GM19025 (cell line): ENCODE data around the gene FGF1.

ENCODE experiments used
- ATAC-seq: cut with Tn5 transposase; IDR thresholded peaks from one replicate; pipeline ENCODE4 v1.9.1; 2021; ENCODE audit warnings: mild to moderate bottlenecking, low read depth, moderate library complexity; ENCODE audit not compliant: unreplicated experiment

The FGF1 gene

DNA sequence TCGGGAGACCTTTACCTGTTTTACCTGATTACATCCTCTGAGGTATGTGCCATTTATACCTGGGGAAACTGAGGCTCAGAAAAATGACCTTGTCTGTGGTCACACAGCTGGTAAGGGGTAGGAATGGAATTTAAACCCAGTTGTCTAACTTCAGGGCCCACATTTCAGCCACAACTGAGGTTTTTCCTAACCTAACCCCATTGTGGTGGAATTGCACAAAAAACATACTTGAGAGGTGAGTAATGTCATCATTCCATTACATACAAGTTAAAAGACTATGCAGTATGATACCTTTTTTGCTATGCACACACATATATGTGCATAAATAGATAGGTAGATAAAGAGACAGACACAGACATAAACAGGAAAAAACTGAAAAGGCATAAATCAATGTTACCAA is 14.1 kb downstream of the FGF1 start:
- ATAC-seq: no peak

DNA sequence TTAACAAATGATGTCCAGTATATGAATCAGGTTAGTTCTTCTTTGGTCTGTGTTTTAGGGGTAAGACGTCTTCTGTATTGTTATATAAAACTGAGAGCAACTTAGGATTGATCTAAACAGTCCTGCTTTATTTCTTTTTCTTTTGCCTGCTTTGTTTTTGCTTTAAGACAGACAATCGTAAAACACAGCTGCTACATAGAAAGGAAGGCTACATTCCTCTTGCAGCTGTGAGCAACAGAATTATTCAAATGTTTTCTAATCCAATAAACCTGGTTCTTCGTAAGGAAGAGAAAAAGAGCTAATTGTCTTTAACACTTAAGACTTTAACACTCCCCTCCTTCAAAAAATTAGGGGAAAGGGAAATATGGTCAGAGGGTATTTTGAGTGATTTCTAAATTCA is 14.6 kb downstream of the FGF1 start:
- no peak for ATAC-seq

DNA sequence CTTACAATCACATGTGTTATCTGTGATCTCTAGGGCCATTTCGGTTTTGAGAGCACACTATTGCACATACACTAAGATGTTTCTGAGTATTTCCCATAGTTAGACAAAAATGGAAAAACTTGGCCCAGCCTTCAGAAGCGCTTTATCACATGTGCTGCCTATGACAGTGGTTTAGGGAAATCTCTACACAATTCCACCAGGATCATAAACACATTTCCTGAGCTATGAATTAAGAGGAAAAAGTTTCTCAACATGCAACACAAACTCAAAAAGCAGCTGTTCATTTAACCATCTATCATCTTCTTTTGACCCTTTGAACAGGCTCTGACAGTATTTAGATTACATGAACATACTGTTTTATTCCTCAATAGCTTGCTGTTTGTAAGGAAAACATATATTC is 15.1 kb downstream of the FGF1 start:
- no peak for ATAC-seq

DNA sequence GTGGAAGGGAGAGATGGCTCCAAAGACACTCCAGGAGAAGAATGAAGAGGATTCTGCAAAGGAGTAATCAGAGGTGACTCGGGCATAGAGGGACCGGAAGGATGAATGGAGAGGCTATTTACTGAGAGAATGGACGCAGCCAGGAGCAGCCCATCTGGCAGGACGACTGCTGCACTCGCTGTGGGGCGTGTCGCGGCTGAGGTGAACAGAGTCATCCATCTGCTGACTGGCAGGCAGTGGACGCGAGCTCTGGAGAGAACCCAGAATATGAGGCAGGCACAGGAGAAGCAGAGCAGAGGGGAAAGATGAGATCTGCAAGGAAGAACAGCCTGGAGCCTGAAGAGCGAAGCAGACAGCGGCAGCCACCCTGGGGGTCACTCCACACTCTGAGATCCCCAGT is 16.4 kb downstream of the FGF1 start:
- no peak for ATAC-seq

- ATAC-seq: no peak
These were observed 17.6 kb downstream of the FGF1 start for GRCh38 chr5:142668336-142668735.

GRCh38 chr5:142667831-142668230 is 18.1 kb downstream of the FGF1 start:
- ATAC-seq: no peak

- no peak for ATAC-seq
These were observed 21.3 kb downstream of the FGF1 start for GRCh38 chr5:142664636-142665035.

DNA sequence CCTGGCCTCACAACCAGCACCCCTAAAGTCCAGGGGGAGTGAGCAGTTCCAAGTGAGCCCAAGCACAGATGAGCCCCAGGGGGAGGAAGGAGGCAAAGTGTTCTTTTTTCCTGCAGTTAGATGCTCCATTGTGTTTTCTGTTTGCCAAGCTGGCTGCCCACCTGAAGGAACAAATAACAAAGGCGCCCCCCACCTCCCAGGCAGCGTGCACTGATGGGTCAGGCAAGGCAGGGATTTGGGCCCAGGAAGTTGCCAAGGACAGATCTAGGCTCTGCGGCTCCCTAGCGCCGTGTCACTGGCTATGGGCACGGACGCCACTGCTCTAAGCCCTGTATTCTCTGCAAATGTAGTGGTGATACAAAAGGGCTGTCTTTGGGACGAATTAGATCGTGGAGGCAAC is 21.8 kb downstream of the FGF1 start:
- no peak for ATAC-seq

- no peak for ATAC-seq
These were observed 22.6 kb downstream of the FGF1 start for GRCh38 chr5:142663246-142663645.

DNA sequence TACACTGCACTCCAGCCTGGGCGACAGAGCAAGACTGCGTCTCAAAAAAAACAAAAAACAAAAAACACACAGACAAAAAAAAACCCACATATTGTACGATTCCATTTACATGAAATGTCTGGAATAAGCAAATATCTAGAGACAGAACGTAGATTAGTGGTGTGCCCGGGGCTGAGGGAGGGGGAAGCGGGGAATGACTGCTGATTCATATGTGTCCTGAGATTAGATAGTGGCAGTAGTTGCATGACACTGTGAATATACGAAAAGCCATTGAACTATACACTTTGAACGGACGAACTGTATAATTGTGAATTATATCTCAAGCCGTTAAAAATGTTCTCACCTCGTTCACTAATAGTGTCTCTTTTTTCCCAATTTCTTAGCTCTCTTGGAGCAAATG is 23.9 kb downstream of the FGF1 start:
- no peak for ATAC-seq

GRCh38 chr5:142661143-142661542 is 24.7 kb downstream of the FGF1 start:
- no peak for ATAC-seq

- no peak for ATAC-seq
These were observed 25.2 kb downstream of the FGF1 start for GRCh38 chr5:142660731-142661130.

- no peak for ATAC-seq
These were observed 25.7 kb downstream of the FGF1 start for GRCh38 chr5:142660196-142660595.

DNA sequence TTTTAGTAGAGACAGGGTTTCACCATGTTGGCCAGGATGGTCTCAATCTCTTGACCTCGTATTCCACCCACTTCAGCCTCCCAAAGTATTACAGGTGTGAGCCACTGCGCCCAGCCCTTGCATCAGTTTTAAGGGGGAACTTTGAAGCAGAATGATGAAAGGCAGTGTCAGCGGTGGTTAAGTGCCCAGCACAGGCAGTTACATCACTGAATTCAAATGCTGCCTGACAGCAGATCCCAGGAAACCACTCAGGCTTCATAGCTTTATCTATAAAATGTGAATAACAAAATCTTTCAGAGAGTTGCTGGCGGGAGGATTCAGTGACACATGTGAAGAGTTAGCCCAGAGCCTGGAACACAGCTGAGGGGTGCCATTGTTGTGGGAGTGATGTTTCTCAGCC is 26.5 kb downstream of the FGF1 start:
- ATAC-seq: no peak

- ATAC-seq: no peak
These were observed 27.6 kb downstream of the FGF1 start for GRCh38 chr5:142658278-142658677.

GRCh38 chr5:142657446-142657845 is 28.4 kb downstream of the FGF1 start:
- ATAC-seq: no peak

DNA sequence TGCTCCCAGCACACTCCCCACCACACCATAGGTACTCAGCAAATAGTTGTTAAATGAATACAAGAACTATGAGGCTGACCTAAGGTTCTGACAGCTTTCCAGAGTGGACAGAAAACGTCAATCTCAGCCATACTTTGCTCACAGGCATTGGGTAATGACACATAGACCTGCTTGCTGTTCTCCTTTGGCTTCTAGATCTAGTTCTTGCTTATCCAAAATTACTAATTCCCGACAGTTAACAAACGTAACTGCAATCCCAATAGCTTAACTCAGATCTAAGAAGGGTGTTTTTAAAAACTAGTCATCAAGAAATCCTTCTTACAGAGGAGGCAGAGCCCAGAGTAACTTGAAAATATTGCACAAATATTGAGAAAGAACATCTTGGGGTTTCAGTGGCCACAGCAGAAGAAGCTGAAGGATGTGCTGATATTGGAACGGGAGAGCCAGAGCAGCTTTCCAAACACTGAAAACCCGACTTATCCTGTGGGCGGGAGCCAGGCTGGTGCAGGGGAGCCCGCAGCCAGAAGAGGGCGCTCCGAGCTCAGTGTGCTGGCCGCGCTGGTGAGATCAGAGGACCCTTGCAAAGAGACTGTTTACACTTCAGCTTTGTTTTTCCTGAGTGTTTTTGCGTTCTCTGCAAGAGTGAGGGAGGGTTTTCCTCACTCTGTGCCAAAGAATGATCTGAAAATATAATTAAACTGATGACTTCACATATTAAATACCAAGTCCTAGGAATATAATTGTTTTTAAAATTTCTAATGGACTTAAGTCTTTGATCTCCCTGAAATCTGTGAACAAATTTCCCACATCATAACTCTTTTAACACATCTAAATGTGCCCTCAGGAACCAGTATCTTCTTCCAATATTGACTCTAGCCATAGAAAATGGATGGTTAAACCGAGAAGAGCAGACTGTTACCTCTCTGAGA is 30.3 kb downstream of the FGF1 start:
- no peak for ATAC-seq

DNA sequence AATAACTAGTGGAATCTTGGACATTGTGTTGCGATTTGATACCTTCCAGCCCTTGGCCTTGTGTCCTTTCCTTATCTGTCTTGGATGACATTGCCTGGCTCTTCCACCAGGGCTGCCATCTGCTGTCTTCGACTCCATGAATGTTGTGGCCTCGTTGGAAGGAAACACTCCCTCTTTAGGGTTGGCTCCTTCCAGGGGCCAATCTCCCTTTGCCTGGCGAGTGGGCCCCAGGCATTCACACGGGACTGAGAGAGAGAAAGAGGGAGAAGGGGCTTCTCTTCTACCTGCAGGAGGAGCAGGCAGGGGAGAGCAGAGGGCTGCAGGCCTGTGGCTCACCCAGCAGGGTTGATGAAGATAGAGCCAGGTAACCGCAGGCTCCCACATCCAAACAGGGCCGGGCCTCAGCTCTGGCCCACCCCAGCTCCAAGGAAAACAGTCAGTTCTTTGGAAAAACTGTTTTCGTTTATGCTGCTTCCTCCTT is 31.3 kb downstream of the FGF1 start:
- ATAC-seq: no peak

DNA sequence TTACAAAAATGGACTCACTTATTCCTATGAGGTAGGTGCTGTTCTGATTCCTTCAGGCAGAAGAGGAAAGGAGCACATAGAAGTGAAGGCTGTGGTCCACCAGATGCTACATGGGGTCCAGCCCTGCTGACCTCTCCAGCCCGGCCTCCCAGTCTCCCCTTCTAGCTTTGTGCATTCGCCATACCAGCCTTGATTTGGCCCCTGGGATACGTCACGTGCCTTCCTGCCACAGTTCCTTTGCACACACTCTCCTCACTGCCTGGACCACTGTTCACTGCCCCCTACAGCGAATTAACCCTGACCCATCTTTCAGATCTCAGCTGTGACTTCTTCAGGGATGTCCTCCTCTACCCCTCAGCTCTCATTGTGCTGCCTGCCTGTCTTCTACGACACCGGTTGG is 32.6 kb downstream of the FGF1 start:
- no peak for ATAC-seq

- ATAC-seq: no peak
These were observed 33.3 kb downstream of the FGF1 start for GRCh38 chr5:142652563-142652962.

- no peak for ATAC-seq
These were observed 35.0 kb downstream of the FGF1 start for GRCh38 chr5:142650881-142651280.

DNA sequence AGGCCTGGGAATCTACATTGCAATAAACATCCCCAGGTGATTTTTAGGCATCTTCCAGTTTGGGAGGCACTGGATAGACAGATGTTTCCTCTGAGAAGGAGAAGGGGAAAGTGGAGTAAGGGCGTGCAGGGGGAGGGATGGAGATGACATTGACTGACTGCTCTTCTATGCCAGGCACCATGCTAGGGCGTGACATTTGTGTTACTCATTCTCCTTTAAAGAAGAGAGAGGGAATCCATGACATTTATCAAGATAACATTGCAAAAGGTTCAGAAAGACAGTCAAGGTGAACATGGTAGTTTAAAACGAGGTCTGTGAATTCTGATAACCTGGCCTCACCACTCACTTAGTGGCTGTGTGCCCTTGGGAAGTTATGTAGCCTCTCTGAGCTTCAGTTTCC is 35.8 kb downstream of the FGF1 start:
- ATAC-seq: no peak
